ENCODE results near the gene PDE6A. TPM values are rescaled to one million over a fixed set of nuclear protein-coding genes. Genes with fewer than 3 reads are reported as not detected.

Gene PDE6A
- total RNA-seq, 1 experiment from 2014 or later, result 0.50 TPM

DNA sequence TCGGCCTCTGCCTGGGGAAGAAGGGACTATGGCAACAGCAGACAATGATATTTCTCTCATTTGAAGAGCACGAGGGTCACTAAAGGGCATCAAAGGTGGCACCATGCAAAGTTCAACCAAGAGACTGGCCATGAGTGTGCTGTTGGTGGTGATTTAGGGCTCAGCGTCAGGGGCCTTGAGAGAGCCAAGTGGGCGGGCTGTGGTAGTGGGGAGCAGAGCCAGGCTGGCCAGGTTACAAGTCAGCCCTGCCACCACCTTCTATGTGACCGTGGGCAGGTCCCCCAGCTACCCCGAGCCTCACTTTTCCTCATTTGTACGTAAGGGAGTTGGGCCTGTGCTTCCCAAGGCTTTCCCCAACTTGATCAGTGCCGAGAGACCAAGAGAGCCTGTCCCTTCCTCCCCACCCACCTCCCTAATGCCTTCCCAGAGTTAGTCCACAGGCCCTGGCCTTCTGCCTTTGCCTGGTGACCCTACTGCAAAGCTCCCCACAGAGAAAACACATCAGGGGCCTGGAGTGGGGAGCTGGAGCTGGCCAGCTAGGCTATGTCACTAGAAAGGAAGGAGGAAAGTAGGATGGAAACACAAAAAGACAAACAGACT is 104.3 kb downstream of the PDE6A start:
- no peak overlapping the region for H3K4me2 ChIP-seq
- H4K20me1 ChIP-seq (ENCODE audit: insufficient read depth), result no peaks in the 10 kb centered on the region
- peaks cover 10% of the 10 kb centered on the region for H3K4me1 ChIP-seq (replicated peaks; ENCODE audit: insufficient read depth)
- no peaks in the 10 kb centered on the region for H3K36me3 ChIP-seq (ENCODE audit: low read depth)
- no peak for DNase-seq
- H3K27me3 ChIP-seq (ENCODE audit: insufficient read depth, low read depth), result no peaks in the 10 kb centered on the region
- TF ChIP-seq, protein P1, sequence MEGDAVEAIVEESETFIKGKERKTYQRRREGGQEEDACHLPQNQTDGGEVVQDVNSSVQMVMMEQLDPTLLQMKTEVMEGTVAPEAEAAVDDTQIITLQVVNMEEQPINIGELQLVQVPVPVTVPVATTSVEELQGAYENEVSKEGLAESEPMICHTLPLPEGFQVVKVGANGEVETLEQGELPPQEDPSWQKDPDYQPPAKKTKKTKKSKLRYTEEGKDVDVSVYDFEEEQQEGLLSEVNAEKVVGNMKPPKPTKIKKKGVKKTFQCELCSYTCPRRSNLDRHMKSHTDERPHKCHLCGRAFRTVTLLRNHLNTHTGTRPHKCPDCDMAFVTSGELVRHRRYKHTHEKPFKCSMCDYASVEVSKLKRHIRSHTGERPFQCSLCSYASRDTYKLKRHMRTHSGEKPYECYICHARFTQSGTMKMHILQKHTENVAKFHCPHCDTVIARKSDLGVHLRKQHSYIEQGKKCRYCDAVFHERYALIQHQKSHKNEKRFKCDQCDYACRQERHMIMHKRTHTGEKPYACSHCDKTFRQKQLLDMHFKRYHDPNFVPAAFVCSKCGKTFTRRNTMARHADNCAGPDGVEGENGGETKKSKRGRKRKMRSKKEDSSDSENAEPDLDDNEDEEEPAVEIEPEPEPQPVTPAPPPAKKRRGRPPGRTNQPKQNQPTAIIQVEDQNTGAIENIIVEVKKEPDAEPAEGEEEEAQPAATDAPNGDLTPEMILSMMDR (conservative IDR thresholded peaks at IDR 0.05), result no peak
- no peak for TF ChIP-seq EZH2 (IDR thresholded peaks at IDR 0.05; ENCODE audit: low read depth)
- BruUV-seq (replicated peaks), result no TSS peak
- peaks cover 4% of the 10 kb centered on the region; the same call in 1 of the 2 replicates for H3F3A ChIP-seq (ENCODE audit: insufficient read depth, low read depth)
- POLR2A ChIA-PET (ENCODE audit: unreplicated experiment), result no interaction called here
- CTCF ChIA-PET, result interaction anchor here (3.0 to 4.4 kb wide), 2 partner anchors 12 to 150 kb away, joined by 19 to 27 read pairs; no protein-coding TSS in a partner anchor
- intact Hi-C loops (cut with micrococcal nuclease; ENCODE audit: unreplicated experiment), result no loop called here
- no peak overlapping the region for H3K27ac ChIP-seq
- H2AFZ ChIP-seq, result no peak overlapping the region
- H3K79me2 ChIP-seq (ENCODE audit: low read depth), result no peaks in the 10 kb centered on the region
- no peaks in the 10 kb centered on the region for H3K9me3 ChIP-seq (ENCODE audit: insufficient read depth, low read depth)
- no peaks in the 10 kb centered on the region for H3K9me2 ChIP-seq (ENCODE audit: insufficient read depth)
- H3K4me3 ChIP-seq, result no peak overlapping the region

GRCh38 chr5:149839761-149840160 is 104.8 kb downstream of the PDE6A start:
- Histone ChIP-seq H3K9me3 (ENCODE audit: insufficient read depth, low read depth) (no peaks in the 10 kb centered on the region), H2AFZ (no peak overlapping the region), H3K9me2 (ENCODE audit: insufficient read depth) (no peaks in the 10 kb centered on the region), H3K4me2 (no peak overlapping the region), H3K27ac (no peak overlapping the region), H3F3A (ENCODE audit: insufficient read depth, low read depth) (peaks cover 4% of the 10 kb centered on the region; the same call in 1 of the 2 replicates), H3K36me3 (ENCODE audit: low read depth) (no peaks in the 10 kb centered on the region), H4K20me1 (ENCODE audit: insufficient read depth) (no peaks in the 10 kb centered on the region), H3K79me2 (ENCODE audit: low read depth) (no peaks in the 10 kb centered on the region), H3K4me3 (no peak overlapping the region), H3K27me3 (ENCODE audit: insufficient read depth, low read depth) (no peaks in the 10 kb centered on the region), H3K4me1 (replicated peaks; ENCODE audit: insufficient read depth) (peaks cover 10% of the 10 kb centered on the region)
- intact Hi-C loops (cut with micrococcal nuclease; ENCODE audit: unreplicated experiment), result loop anchor here (10.0 kb wide), 1 partner anchor 515 kb away; the partner anchor contains the start of gene TCOF1
- CTCF ChIA-PET, result interaction anchor here (0.6 to 4.4 kb wide), 7 partner anchors 13 to 151 kb away, joined by 3 to 27 read pairs (median 12); partner anchors contain the start of gene SLC26A2
- no TSS peak for BruUV-seq (replicated peaks)
- POLR2A ChIA-PET (ENCODE audit: unreplicated experiment), result interaction anchor here (0.6 kb wide), 1 partner anchor 545 kb away, joined by 7 read pairs; no protein-coding TSS in a partner anchor
- no peak for TF ChIP-seq EZH2 (IDR thresholded peaks at IDR 0.05; ENCODE audit: low read depth)
- TF ChIP-seq, protein P1 (conservative IDR thresholded peaks at IDR 0.05), result no peak
- DNase-seq, result no peak

DNA sequence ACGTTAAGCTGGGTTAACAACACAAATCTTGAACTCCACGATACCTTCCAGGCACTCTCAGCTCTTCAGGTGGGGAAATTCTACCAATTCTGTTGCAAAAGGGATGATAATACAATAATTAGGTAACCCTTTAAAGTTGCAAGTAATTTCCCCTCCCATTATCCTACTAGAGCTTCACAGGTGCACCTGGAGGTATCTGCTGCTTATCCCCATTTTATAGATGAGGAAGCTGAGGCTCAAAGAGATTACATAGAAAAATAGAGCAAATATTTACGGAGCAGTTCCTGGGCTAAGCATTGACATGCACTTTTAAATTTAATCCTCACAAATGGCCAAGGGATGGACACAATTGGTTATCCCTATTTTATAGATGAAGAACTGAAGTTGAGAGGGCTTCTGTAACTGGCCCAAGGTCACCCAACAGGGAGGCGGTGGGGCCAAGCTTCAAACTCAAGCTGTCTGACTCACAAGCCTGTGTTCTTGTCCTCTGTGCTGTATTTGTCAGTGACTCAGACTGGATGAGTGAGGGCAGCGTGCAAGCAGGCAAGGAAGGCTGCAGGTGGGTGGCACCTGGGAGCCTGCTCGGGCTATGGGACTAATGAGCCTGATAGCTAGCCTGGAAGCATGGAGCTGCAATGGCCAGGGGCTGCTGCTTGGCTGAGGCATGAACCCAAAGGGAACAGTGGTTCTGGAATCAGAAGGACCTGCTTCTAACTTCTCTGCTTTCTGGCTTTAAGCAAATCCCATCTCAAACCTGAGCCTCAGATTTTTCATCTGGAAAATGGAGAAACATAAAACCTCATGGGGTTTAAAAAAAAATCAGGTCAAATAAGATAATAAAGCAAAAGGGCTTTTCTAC is 105.5 kb downstream of the PDE6A start:
- DNase-seq, result peak; percentile 59 to 68
- no TSS peak for BruUV-seq (replicated peaks)
- Histone ChIP-seq H2AFZ (no peak overlapping the region), H3K79me2 (ENCODE audit: low read depth) (no peaks in the 10 kb centered on the region), H3F3A (ENCODE audit: insufficient read depth, low read depth) (peaks cover 4% of the 10 kb centered on the region; the same call in 1 of the 2 replicates), H3K9me2 (ENCODE audit: insufficient read depth) (no peaks in the 10 kb centered on the region), H3K4me2 (no peak overlapping the region), H3K4me1 (replicated peaks; ENCODE audit: insufficient read depth) (peaks cover 10% of the 10 kb centered on the region), H3K27me3 (ENCODE audit: insufficient read depth, low read depth) (no peaks in the 10 kb centered on the region), H3K27ac (no peak overlapping the region), H3K4me3 (no peak overlapping the region), H3K9me3 (ENCODE audit: insufficient read depth, low read depth) (no peaks in the 10 kb centered on the region), H3K36me3 (ENCODE audit: low read depth) (no peaks in the 10 kb centered on the region), H4K20me1 (ENCODE audit: insufficient read depth) (no peaks in the 10 kb centered on the region)
- TF ChIP-seq, protein P1 (conservative IDR thresholded peaks at IDR 0.05), result no peak
- no peak for TF ChIP-seq EZH2 (IDR thresholded peaks at IDR 0.05; ENCODE audit: low read depth)
- POLR2A ChIA-PET (ENCODE audit: unreplicated experiment), result interaction anchor here (0.6 kb wide), 3 partner anchors 121 to 546 kb away, joined by 3 to 7 read pairs (median 7); partner anchors contain the start of gene SLC26A2
- CTCF ChIA-PET, result interaction anchor here (0.6 to 4.4 kb wide), 10 partner anchors 14 to 365 kb away, joined by 3 to 27 read pairs (median 4); partner anchors contain the start of gene SLC26A2
- intact Hi-C loops (cut with micrococcal nuclease; ENCODE audit: unreplicated experiment), result loop anchor here (10.0 kb wide), 1 partner anchor 516 kb away; the partner anchor contains the start of gene TCOF1
